ENCODE results near the gene PTPRD. TPM values are rescaled to one million over a fixed set of nuclear protein-coding genes. Genes with fewer than 3 reads are reported as not detected.

PTPRD gene
- total RNA-seq, 1 experiment from 2014 or later: 0.02 TPM

- H3K9me2 ChIP-seq (ENCODE audit: insufficient read depth): no peaks in the 10 kb centered on the region
- intact Hi-C loops (cut with micrococcal nuclease): no loop called here
- no TSS peak for BruUV-seq (replicated peaks)
- RAD21 ChIA-PET (ENCODE audit: low non-redundant PET in 1 of 2, low total read pairs in 2 of 2, uncharacterized antibody in 2 of 2, unreplicated experiment in 2 of 2): no interaction called here
- H3K9ac ChIP-seq (ENCODE audit: low read length): no peak overlapping the region
- H3K27ac ChIP-seq (ENCODE audit: low read depth, low read length): no peak overlapping the region
- TF ChIP-seq FOSL1 (IDR thresholded peaks at IDR 0.05; ENCODE audit: low read depth) (no peak), ELF1 (IDR thresholded peaks at IDR 0.05; ENCODE audit: borderline replicate concordance, low read depth) (no peak), CEBPB (IDR thresholded peaks at IDR 0.05; ENCODE audit: low read depth) (no peak), SIN3A (IDR thresholded peaks at IDR 0.05; ENCODE audit: low read depth) (no peak), EGR1 (IDR thresholded peaks at IDR 0.05; ENCODE audit: low read depth) (no peak), EZH2phosphoT487 (IDR thresholded peaks at IDR 0.05; ENCODE audit: borderline replicate concordance) (no peak), POLR2A (IDR thresholded peaks at IDR 0.05; ENCODE audit: borderline replicate concordance, extremely low read depth, insufficient read depth, insufficient read length) (no peak), YY1 (IDR thresholded peaks at IDR 0.05; ENCODE audit: extremely low read depth, insufficient replicate concordance, low read depth, low read length) (no peak), JUND (IDR thresholded peaks at IDR 0.05) (no peak), ZNF274 (IDR thresholded peaks at IDR 0.05; ENCODE audit: low read depth, low read length) (no peak), SP1 (IDR thresholded peaks at IDR 0.05; ENCODE audit: low read depth) (no peak), ZFX (IDR thresholded peaks at IDR 0.05) (no peak), SRF (IDR thresholded peaks at IDR 0.05; ENCODE audit: low read depth) (no peak), EZH2 (IDR thresholded peaks at IDR 0.05) (no peak), CBX3 (IDR thresholded peaks at IDR 0.05; ENCODE audit: low read depth) (no peak), POLR2AphosphoS5 (IDR thresholded peaks at IDR 0.05; ENCODE audit: low read depth, low read length) (no peak)
- TF ChIP-seq, protein P1, sequence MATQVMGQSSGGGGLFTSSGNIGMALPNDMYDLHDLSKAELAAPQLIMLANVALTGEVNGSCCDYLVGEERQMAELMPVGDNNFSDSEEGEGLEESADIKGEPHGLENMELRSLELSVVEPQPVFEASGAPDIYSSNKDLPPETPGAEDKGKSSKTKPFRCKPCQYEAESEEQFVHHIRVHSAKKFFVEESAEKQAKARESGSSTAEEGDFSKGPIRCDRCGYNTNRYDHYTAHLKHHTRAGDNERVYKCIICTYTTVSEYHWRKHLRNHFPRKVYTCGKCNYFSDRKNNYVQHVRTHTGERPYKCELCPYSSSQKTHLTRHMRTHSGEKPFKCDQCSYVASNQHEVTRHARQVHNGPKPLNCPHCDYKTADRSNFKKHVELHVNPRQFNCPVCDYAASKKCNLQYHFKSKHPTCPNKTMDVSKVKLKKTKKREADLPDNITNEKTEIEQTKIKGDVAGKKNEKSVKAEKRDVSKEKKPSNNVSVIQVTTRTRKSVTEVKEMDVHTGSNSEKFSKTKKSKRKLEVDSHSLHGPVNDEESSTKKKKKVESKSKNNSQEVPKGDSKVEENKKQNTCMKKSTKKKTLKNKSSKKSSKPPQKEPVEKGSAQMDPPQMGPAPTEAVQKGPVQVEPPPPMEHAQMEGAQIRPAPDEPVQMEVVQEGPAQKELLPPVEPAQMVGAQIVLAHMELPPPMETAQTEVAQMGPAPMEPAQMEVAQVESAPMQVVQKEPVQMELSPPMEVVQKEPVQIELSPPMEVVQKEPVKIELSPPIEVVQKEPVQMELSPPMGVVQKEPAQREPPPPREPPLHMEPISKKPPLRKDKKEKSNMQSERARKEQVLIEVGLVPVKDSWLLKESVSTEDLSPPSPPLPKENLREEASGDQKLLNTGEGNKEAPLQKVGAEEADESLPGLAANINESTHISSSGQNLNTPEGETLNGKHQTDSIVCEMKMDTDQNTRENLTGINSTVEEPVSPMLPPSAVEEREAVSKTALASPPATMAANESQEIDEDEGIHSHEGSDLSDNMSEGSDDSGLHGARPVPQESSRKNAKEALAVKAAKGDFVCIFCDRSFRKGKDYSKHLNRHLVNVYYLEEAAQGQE (IDR thresholded peaks at IDR 0.05; ENCODE audit: low read depth): no peak
- TF ChIP-seq, protein P2, sequence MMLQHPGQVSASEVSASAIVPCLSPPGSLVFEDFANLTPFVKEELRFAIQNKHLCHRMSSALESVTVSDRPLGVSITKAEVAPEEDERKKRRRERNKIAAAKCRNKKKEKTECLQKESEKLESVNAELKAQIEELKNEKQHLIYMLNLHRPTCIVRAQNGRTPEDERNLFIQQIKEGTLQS (IDR thresholded peaks at IDR 0.05): no peak
- TF ChIP-seq, protein P3, sequence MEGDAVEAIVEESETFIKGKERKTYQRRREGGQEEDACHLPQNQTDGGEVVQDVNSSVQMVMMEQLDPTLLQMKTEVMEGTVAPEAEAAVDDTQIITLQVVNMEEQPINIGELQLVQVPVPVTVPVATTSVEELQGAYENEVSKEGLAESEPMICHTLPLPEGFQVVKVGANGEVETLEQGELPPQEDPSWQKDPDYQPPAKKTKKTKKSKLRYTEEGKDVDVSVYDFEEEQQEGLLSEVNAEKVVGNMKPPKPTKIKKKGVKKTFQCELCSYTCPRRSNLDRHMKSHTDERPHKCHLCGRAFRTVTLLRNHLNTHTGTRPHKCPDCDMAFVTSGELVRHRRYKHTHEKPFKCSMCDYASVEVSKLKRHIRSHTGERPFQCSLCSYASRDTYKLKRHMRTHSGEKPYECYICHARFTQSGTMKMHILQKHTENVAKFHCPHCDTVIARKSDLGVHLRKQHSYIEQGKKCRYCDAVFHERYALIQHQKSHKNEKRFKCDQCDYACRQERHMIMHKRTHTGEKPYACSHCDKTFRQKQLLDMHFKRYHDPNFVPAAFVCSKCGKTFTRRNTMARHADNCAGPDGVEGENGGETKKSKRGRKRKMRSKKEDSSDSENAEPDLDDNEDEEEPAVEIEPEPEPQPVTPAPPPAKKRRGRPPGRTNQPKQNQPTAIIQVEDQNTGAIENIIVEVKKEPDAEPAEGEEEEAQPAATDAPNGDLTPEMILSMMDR (IDR thresholded peaks at IDR 0.05 in 2 of 3, conservative IDR thresholded peaks at IDR 0.05 in 1 of 3; ENCODE audit: borderline replicate concordance in 1 of 3, insufficient read depth in 1 of 3, low read depth in 2 of 3, low read length in 2 of 3): no peak
- TF ChIP-seq, protein P4, sequence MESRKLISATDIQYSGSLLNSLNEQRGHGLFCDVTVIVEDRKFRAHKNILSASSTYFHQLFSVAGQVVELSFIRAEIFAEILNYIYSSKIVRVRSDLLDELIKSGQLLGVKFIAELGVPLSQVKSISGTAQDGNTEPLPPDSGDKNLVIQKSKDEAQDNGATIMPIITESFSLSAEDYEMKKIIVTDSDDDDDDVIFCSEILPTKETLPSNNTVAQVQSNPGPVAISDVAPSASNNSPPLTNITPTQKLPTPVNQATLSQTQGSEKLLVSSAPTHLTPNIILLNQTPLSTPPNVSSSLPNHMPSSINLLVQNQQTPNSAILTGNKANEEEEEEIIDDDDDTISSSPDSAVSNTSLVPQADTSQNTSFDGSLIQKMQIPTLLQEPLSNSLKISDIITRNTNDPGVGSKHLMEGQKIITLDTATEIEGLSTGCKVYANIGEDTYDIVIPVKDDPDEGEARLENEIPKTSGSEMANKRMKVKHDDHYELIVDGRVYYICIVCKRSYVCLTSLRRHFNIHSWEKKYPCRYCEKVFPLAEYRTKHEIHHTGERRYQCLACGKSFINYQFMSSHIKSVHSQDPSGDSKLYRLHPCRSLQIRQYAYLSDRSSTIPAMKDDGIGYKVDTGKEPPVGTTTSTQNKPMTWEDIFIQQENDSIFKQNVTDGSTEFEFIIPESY (IDR thresholded peaks at IDR 0.05; ENCODE audit: extremely low read depth, insufficient replicate concordance, low read length): no peak
- no peak overlapping the region for H3K4me2 ChIP-seq (ENCODE audit: low read length)
- H3K79me2 ChIP-seq (ENCODE audit: insufficient read depth, low read length): no peaks in the 10 kb centered on the region
- CTCF ChIA-PET: interaction anchor here (1.0 kb wide), 1 partner anchor 1051 kb away, joined by 3 read pairs; no protein-coding TSS in a partner anchor
- no peak overlapping the region for H2AFZ ChIP-seq (ENCODE audit: low read depth, low read length, poor library complexity, severe bottlenecking)
- DNase-seq (ENCODE audit: low read depth, low spot score) (no peak), ATAC-seq (no peak)
- H4K20me1 ChIP-seq (ENCODE audit: insufficient read depth): no peaks in the 10 kb centered on the region
- POLR2A ChIA-PET: no interaction called here
- no peaks in the 10 kb centered on the region for H3K36me3 ChIP-seq (ENCODE audit: control insufficient read depth in 1 of 2, insufficient read depth in 2 of 2, low read length in 2 of 2)
- H3K9me3 ChIP-seq (ENCODE audit: control insufficient read depth in 1 of 2, insufficient read depth in 1 of 2, low read depth in 1 of 2, low read length in 2 of 2): peaks cover 6 to 20% of the 10 kb centered on the region in 2 experiments; a peak in 2 of 4 replicates
- H3K27me3 ChIP-seq (ENCODE audit: insufficient read depth, low read length): no peaks in the 10 kb centered on the region
- no peak overlapping the region for H3K4me3 ChIP-seq (replicated peaks in 1 of 2; ENCODE audit: low read depth in 1 of 2, low read length in 2 of 2)
- H3K4me1 ChIP-seq (ENCODE audit: control insufficient read depth in 1 of 2, insufficient read depth in 2 of 2, low read length in 2 of 2): no peaks in the 10 kb centered on the region
Measured at GRCh38 chr9:8895106-8895860, 1717.5 kb downstream of the PTPRD start.
